IPS-18c (cell line): Measurements from ENCODE around the gene HUNK.
"Not testable (repeated sequence)": the region's sequence is repeated elsewhere in the genome, so short reads cannot be mapped to it uniquely, and the experiment has no call there.

Experiments used
- H3K4me3 ChIP-seq: 2 replicates; pipeline ENCODE4 v1.7.0; 2013; ENCODE audit warnings: low read depth, mild to moderate bottlenecking, low read length, moderate library complexity; ENCODE audit not compliant: insufficient read depth
- H3K9me3 ChIP-seq: one replicate; pipeline ENCODE4 v1.6.1; 2013; ENCODE audit warnings: mild to moderate bottlenecking, low read length, moderate library complexity; ENCODE audit not compliant: control insufficient read depth, insufficient read depth

HUNK gene

GRCh38 chr21:31926498-31926897, 53.7 kb downstream of the HUNK start:
- Histone ChIP-seq H3K4me3 (no peak overlapping the region), H3K9me3 (no peaks in the 10 kb centered on the region)

- no peaks in the 10 kb centered on the region for H3K9me3 ChIP-seq
- H3K4me3 ChIP-seq: no peak overlapping the region
These were observed 55.0 kb downstream of the HUNK start for GRCh38 chr21:31927689-31928353.

GRCh38 chr21:31928656-31929055, 55.8 kb downstream of the HUNK start:
- no peak overlapping the region for H3K4me3 ChIP-seq
- no peaks in the 10 kb centered on the region for H3K9me3 ChIP-seq

GRCh38 chr21:31929548-31929947, 56.7 kb downstream of the HUNK start:
- no peak overlapping the region for H3K4me3 ChIP-seq
- no peaks in the 10 kb centered on the region for H3K9me3 ChIP-seq

- no peak overlapping the region for H3K4me3 ChIP-seq
- H3K9me3 ChIP-seq: no peaks in the 10 kb centered on the region
These were observed 57.2 kb downstream of the HUNK start for GRCh38 chr21:31930001-31930400.

GRCh38 chr21:31931644-31932469, 59.0 kb downstream of the HUNK start:
- no peaks in the 10 kb centered on the region for H3K9me3 ChIP-seq
- no peak overlapping the region for H3K4me3 ChIP-seq

GRCh38 chr21:31932470-31932764, 59.6 kb downstream of the HUNK start:
- no peaks in the 10 kb centered on the region for H3K9me3 ChIP-seq
- H3K4me3 ChIP-seq: no peak overlapping the region

- no peak overlapping the region for H3K4me3 ChIP-seq
- H3K9me3 ChIP-seq: no peaks in the 10 kb centered on the region
These were observed 64.5 kb downstream of the HUNK start for GRCh38 chr21:31937303-31937702.

GRCh38 chr21:31938330-31939301, 65.8 kb downstream of the HUNK start:
- H3K9me3 ChIP-seq: no peaks in the 10 kb centered on the region
- no peak overlapping the region for H3K4me3 ChIP-seq

GRCh38 chr21:31941694-31942093, 68.9 kb downstream of the HUNK start:
- Histone ChIP-seq H3K4me3 (no peak overlapping the region), H3K9me3 (no peaks in the 10 kb centered on the region)

- Histone ChIP-seq H3K9me3 (no peaks in the 10 kb centered on the region), H3K4me3 (no peak overlapping the region)
These were observed 70.7 kb downstream of the HUNK start for GRCh38 chr21:31943561-31943960.

GRCh38 chr21:31945141-31945540, 72.3 kb downstream of the HUNK start:
- H3K9me3 ChIP-seq: no peaks in the 10 kb centered on the region
- no peak overlapping the region for H3K4me3 ChIP-seq

GRCh38 chr21:31945546-31945945, 72.7 kb downstream of the HUNK start:
- H3K9me3 ChIP-seq: no peaks in the 10 kb centered on the region
- no peak overlapping the region for H3K4me3 ChIP-seq

- Histone ChIP-seq H3K4me3 (no peak overlapping the region), H3K9me3 (no peaks in the 10 kb centered on the region)
These were observed 73.4 kb downstream of the HUNK start for GRCh38 chr21:31946231-31946630.

- H3K9me3 ChIP-seq, H3K4me3 ChIP-seq: not testable (repeated sequence)
These were observed 74.2 kb downstream of the HUNK start for GRCh38 chr21:31946876-31947550.

- no peaks in the 10 kb centered on the region for H3K9me3 ChIP-seq
- no peak overlapping the region for H3K4me3 ChIP-seq
These were observed 75.9 kb downstream of the HUNK start for GRCh38 chr21:31948676-31949075.

GRCh38 chr21:31952828-31953227, 80.0 kb downstream of the HUNK start:
- no peaks in the 10 kb centered on the region for H3K9me3 ChIP-seq
- no peak overlapping the region for H3K4me3 ChIP-seq
